ENCODE results near the gene TTC27. TPM values are rescaled to one million over a fixed set of nuclear protein-coding genes. Genes with fewer than 3 reads are reported as not detected.

TTC27 gene
- total and polyA plus RNA-seq, 2 of the 13 experiments (the other 11 are each of a cell fraction or from before 2014, with no cell fraction given): 26.7 to 44.7 TPM

GRCh38 chr2:32824070-32824809 is 196.4 kb downstream of the TTC27 start (continued):
- TF ChIP-seq ZNF788 (CRISPR knock-in tag; IDR thresholded peaks at IDR 0.05; ENCODE audit: borderline replicate concordance) (no peak), ZNF567 (CRISPR knock-in tag; IDR thresholded peaks at IDR 0.05; ENCODE audit: borderline replicate concordance) (no peak), RBAK (CRISPR knock-in tag; IDR thresholded peaks at IDR 0.05) (no peak), MEIS1 (CRISPR knock-in tag; IDR thresholded peaks at IDR 0.05; ENCODE audit: borderline replicate concordance) (no peak), ZNF407 (CRISPR knock-in tag; IDR thresholded peaks at IDR 0.05; ENCODE audit: not compliant biosample characterization) (no peak), SNAI1 (CRISPR knock-in tag; IDR thresholded peaks at IDR 0.05; ENCODE audit: borderline replicate concordance) (no peak), EEA1 (CRISPR knock-in tag; IDR thresholded peaks at IDR 0.05; ENCODE audit: borderline replicate concordance) (no peak), SUZ12 (IDR thresholded peaks at IDR 0.05; ENCODE audit: low read depth, low read length) (no peak)

Measured in HepG2 (cell line).